Cortex of kidney (tissue), 1 donor: ENCODE measurements around the gene RIMBP2.

Source experiments
- DNase-seq: peaks from one replicate; lab custom pipeline; 2025; lab: John Stamatoyannopoulos, UW

Gene RIMBP2

DNA sequence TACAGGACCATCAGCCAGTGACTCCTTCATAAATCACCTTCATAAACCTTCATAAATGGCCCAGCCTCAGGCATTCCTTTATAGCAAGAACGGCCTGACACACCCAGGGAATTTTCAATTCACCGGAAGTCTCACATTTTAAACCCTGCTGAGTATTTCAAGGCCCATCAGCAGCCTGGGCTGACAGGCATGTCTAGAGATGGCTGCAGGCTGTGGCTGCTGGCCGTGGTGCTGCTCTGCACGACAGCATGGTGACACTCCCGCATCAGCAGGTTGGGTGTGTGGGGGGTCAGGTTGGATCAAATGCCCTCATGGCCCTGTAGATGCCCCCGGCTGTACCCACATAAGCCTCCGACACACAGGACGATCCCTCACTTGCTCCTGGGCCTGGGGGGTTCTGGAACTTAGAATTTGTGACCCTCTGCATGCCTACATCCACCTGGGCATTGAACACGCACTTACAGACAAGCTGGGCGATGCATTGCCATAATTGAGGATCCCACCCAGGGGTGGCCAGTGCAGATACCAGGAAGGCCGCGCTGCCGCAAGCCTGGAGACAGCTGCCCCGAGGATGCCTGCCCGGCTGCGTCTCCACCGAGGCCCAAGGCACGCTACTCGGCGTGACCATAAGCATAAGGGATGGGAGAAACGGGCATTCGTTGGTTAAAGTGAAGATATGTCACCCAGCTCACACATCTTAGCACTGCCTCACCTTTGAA, 254.1 kb downstream of the RIMBP2 start:
- no peak for DNase-seq

DNA sequence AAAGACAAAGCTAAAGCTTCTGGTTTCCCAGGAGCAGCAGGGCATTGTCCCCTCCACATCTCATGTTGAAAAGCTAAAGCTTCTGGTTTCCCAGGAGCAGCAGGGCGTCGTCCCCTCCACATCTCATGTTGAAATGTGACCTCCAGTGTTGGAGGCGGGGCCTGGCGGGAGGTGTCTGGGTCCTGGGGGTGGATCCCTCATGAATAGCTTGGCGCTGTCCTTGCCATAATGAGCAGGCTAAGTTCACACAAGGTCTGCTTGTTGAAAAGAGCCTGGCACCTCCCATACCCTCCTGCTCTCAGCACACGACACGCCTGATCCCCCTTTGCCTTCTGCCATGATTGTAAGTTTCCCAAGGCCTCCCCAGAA, 254.7 kb downstream of the RIMBP2 start:
- DNase-seq, result no peak

GRCh38 chr12:130460611-130461446, 255.3 kb downstream of the RIMBP2 start:
- no peak for DNase-seq

DNA sequence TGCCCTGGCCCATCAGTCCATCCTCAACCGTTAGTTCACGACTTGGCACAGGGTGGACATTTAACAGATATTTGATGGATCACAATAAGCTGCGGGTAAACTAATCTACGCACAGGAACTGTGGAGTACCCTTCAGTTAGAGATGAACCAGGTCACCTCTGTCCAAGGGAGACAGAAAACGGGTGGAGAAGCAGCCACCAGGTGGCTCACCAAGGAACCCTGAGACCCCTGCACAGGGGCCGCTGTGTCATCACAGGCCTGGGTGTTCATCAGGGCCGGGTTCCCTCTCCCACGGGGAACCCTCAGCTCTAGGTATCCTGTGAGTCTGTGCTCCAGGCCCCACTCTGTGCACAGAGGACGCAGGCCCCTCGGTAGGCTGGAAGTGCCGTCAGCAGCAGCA, 256.2 kb downstream of the RIMBP2 start:
- DNase-seq, result no peak

DNA sequence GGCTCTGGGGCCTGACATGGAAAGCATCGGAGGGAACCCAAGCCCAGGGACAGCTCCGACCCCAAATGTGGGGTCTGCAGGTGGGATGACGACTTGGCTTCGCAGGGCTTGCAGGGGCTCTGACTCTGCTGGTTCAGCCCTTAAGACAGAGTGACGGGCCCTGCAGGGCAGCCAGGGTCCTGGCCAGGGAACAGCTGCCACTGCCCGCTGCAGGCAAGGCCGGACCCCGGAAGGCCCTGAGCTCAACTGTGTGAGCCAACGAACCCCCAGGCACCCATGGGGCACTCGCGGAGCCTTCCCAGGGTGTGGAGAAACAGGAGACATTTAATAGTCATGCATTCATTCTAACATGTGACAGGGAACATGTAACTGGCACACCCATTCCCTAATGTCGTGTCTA, 257.8 kb downstream of the RIMBP2 start:
- DNase-seq, result no peak

DNA sequence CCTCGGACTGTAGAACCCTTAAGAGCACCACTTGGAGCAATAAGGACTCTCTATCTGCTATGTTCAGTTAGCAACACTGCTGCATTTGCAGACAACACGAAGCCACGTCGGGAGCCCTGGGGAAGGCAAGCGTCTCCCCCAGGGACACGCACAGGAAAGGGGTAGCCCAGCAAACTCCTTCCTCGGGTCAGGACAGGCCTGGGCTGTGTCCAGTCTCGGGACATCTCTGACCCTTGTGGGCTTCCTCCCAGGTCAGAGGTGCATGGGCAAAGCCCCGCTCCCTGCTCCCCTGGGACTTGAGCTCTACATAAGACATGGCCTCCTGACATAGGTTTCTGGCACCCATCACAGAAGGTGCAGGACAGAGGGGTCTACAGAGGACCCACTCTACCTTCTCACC, 258.9 kb downstream of the RIMBP2 start:
- no peak for DNase-seq

DNA sequence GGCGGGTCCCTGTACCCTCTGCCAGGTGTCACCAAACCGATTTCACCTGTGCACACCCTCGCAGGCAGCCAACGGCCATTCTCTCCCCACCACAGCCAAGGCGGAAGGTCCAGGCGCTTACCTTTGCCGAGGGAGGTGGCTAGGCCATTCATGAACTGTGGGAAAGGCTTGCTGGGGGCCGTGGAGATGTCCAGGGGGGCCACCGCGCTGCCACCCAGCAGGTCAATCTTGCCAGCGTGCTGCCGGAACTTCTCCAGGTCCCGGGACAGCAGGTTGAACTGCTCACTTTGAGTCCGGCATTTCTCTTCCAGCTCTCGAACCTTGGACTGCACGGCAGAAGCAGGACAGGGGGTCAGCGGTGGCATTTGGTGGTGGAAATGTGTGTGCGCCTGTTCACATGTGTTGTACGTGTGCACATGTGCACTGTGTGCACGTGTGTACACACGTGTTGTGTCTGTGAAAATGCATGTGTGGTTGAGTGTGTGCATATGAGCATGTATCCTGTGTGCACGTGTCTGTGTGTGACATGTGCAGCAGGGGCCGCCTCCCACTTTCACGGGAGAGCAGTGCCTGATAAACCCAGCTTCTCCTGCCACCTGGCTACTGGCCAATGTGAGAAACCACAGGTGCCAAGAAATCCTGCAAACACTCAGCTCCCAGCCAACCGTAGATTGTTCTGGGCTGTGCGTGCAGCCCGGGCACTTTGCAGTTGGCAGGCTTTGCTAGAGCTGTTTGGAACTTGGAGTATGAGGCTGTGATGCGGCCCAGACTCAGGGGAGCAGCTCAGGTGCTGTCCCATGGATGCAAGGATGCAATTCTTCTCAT, 259.5 kb downstream of the RIMBP2 start:
- DNase-seq, result no peak

DNA sequence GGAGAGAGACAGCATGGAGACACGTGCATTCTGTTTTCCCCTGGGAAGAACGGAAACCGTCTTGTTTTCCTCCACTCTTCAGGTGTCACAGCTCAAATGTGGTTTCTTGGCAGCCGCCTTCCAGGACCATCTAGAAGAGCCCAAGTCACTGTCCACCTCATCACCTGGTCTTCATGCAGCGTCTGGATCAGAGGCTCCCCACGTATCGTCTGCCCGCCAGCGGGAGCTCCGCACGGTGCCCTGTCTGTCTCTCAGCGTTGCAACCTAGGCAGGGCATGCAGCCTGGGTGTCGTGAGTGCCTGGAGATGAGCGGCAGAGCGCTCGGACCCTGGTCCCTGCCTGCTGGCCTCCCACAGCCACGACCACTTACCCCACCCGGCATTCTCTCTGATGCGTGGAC, 260.9 kb downstream of the RIMBP2 start:
- no peak for DNase-seq

DNA sequence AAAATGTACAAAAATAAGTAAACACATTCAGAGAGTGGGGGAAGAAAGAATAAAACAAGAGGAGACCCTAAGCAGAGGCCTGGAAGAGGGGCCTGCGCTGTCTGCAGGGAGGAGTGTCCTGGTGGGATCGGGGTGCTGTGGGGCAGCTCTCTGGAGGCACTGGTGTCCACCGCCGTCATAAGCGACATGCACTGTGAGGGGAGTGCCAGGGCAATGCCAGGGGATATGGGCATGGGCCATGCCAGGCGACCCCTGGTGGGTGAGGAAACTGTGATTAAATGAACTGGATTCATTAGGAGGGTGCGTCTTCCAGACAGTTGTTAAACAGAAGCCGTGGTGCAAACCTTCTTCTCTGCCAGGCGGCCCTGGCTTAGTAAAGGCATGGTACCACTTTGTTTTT, 261.8 kb downstream of the RIMBP2 start:
- no peak for DNase-seq

GRCh38 chr12:130452546-130452945, 263.6 kb downstream of the RIMBP2 start:
- DNase-seq, result no peak

DNA sequence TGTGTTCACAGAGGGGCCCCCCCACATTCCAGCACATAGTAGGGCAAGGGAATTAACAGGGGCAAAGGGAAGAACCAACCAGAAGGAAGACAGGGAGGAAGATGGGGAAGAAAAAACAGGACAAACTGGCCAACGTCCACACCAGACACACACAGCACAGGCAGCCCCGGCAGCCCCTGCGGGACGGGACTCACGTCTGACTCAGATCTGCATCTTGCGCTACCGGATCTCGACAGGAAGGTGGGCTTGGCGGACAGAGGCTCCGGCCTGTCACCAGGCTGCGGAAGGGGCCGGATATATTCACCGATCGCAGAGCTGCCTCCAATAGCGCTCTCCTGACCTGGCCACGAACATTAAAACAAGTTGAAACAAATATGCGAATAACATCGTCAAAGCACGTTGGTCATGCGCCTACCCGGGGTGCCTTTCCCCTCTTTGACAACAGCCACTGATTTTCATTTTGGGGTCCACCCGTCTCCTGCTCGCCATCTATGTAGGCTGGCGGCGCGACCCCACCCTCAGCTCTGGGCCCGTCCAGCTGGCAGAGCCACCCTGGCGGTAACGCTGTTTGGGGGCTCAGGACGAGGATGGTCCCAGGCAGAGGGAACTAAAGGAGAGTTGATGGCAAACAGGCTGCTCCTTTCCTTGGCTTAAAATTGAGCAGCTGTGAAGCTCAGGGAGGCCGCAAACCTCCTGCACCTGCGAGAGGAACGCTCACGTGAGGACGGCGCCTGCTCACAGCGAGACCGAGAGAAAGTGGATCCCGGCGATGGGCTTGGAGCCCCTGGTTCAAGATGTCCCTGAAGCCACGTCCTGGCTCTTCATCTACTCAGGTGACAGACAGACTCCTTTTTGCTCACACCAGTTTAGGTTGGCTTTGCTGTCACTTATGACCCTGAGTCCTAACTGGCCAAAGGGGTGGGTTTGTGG, 264.8 kb downstream of the RIMBP2 start:
- DNase-seq, result no peak

GRCh38 chr12:130449291-130449690, 266.8 kb downstream of the RIMBP2 start:
- DNase-seq, result no peak

DNA sequence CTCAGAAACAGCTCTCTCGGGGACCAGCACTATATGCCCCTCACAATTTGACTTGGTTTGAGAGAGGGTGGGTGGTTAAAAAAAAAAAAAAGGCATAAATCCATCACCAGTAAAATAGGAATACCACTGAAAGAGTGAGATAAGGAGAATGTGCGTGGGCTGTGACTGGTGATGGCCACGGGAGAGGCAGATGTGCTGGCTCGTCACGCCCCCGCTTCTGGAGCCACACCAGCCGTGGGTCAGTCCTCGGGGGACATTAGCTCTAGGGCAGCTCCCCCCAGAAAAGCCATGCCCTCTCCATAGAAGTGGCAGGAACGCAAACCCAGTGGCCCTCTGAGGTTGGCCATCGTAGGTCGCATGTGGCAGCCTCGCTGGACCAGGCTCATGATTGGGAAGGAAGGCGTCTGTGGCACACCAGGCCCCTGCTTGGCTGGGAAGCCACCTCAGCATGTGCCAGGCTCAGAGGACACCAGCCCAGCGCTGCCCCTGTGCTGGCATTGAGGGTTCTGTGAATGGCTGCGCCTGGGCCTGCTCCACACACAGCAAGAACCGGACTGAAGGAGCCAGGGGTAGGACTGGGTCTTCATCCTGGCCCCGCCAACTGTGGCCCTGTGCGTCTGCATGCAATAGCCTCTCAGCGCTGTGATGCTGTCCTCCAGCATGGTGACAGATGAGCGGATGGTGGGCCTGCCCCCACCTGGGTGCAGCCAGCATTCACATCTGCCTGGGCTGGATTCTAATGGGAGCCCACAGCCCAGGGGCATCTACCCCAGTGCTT, 267.9 kb downstream of the RIMBP2 start:
- no peak for DNase-seq

DNA sequence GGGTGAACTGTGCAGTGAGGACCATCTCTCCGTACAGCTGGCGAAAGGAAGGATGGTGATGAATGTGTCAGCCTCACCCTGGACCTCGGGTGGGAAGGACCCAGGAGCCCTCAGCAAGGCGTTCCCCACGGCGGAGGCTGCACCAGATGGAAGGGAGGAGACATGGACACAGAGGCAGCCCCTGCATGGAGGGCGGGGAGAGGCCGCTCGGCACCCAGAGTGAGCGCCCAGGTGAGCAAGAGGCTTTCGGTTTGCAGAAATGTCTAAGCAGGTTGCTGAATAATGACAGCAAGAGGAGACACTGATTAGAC, 268.5 kb downstream of the RIMBP2 start:
- DNase-seq, result no peak

- no peak for DNase-seq
These were observed 269.0 kb downstream of the RIMBP2 start for GRCh38 chr12:130446846-130447654.

DNA sequence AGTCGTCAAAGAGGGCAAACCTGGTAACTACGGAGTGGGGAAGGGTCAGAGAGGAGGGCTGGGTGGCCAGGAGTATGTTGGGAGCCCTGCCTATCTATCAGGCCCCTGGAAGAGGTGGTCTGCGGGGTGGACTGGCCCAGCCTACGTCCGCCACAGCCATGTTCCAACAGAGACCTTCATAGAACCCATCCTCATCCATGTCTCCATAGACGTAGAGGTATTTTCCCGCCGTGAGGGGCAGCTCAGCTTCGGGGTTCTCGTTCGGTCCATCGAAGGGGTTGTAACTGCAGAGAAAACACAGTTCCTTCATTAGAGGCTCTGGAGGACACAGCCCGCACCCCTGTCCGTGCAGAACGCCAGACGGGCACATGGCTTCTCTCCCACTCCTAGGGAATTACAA, 271.1 kb downstream of the RIMBP2 start:
- no peak for DNase-seq

DNA sequence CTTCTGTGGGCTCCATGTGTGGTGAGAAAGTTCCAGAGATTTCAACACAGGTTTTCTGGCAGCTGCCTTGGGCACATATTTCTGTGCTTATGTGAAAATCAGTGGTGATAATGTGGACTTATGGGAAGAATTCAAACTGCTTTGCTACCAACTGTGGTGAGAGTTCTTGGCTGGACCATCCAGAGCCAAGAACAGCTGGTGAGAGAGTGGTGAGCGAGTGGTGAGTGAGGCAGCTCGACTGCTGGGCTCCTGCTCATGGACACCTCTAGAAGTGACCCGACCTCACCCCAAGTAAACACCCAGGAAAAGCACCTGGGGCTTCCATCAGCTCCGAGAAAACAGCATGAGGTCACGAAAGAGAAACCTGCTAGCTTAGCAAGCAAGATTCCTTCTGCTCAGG, 272.0 kb downstream of the RIMBP2 start:
- DNase-seq, result no peak

- no peak for DNase-seq
These were observed 274.0 kb downstream of the RIMBP2 start for GRCh38 chr12:130441771-130442760.
